Measurements from ENCODE around the gene SAMD4B. TPM values are rescaled to one million over a fixed set of nuclear protein-coding genes. Genes with fewer than 3 reads are reported as not detected.

Gene SAMD4B
- total RNA-seq, 6 experiments from 2014 or later: 23.0 to 45.6 (median 31.6) TPM

- intact Hi-C loops (cut with DNase I): loop anchor here in 1 of 2 donors (10.0 kb wide), 1 partner anchor 106 kb away; the partner anchor contains the start of gene SYCN
- ATAC-seq (no peak), DNase-seq (no peak)
- 69% methylated on average over 6 of the region's 11 CpGs for WGBS (ENCODE audit: insufficient coverage, low coverage, low lambda C conversion rate, missing lambda C conversion rate)
- H3K36me3 ChIP-seq: no peaks in the 10 kb centered on the region
- H3K9me3 ChIP-seq: no peaks in the 10 kb centered on the region
- H3K4me3 ChIP-seq: no peak overlapping the region
- H3K27ac ChIP-seq: no peak overlapping the region
- H3K27me3 ChIP-seq: peaks cover 4 to 12% of the 10 kb centered on the region in 2 donors
- peaks cover 0 to 5% (median 0%) of the 10 kb centered on the region in 4 donors for H3K4me1 ChIP-seq
- TF ChIP-seq POLR2A (IDR thresholded peaks at IDR 0.05) (no peak), CTCF (IDR thresholded peaks at IDR 0.05) (no peak)
These were observed 31.5 kb upstream of the SAMD4B start for GRCh38 chr19:39310558-39311311.

GRCh38 chr19:39314016-39314728, 28.0 kb upstream of the SAMD4B start:
- no peak for DNase-seq
- Histone ChIP-seq H3K27ac (no peak overlapping the region), H3K4me3 (no peak overlapping the region), H3K27me3 (no peaks in the 10 kb centered on the region), H3K9me3 (no peaks in the 10 kb centered on the region), H3K4me1 (no peaks in the 10 kb centered on the region), H3K36me3 (no peaks in the 10 kb centered on the region)
- intact Hi-C loops (cut with DNase I): loop anchor here in 1 of 2 donors (10.0 kb wide), 1 partner anchor 109 kb away; the partner anchor contains the start of gene SYCN
- no peak for ATAC-seq
- WGBS (ENCODE audit: insufficient coverage, low coverage, low lambda C conversion rate, missing lambda C conversion rate): 100% methylated on average over 1 of the region's 64 CpGs
- TF ChIP-seq CTCF (IDR thresholded peaks at IDR 0.05) (no peak), POLR2A (IDR thresholded peaks at IDR 0.05) (no peak)

- H3K4me3 ChIP-seq: no peak overlapping the region
- ATAC-seq (no peak), DNase-seq (no peak)
- intact Hi-C loops (cut with DNase I): loop anchor here in 1 of 2 donors (10.0 kb wide), 1 partner anchor 111 kb away; the partner anchor contains the start of gene SYCN
- 83% methylated on average over 1 of the region's 1 CpG for WGBS (ENCODE audit: insufficient coverage, low coverage, low lambda C conversion rate, missing lambda C conversion rate)
- no peak overlapping the region for H3K27ac ChIP-seq
- H3K27me3 ChIP-seq: no peaks in the 10 kb centered on the region
- no peaks in the 10 kb centered on the region for H3K4me1 ChIP-seq
- H3K36me3 ChIP-seq: no peaks in the 10 kb centered on the region
- TF ChIP-seq POLR2A (IDR thresholded peaks at IDR 0.05): no peak
- no peak for TF ChIP-seq CTCF (IDR thresholded peaks at IDR 0.05)
- no peaks in the 10 kb centered on the region for H3K9me3 ChIP-seq
These were observed 26.3 kb upstream of the SAMD4B start for GRCh38 chr19:39315933-39316332.

- DNase-seq (no peak), ATAC-seq (no peak)
- intact Hi-C loops (cut with DNase I): loop anchor here in 1 of 2 donors (10.0 kb wide), 1 partner anchor 112 kb away; the partner anchor contains the start of gene SYCN
- no peaks in the 10 kb centered on the region for H3K4me1 ChIP-seq
- no peaks in the 10 kb centered on the region for H3K9me3 ChIP-seq
- H3K36me3 ChIP-seq: no peaks in the 10 kb centered on the region
- TF ChIP-seq POLR2A (IDR thresholded peaks at IDR 0.05): no peak
- TF ChIP-seq CTCF (IDR thresholded peaks at IDR 0.05): no peak
- 81% methylated on average over 10 of the region's 12 CpGs for WGBS (ENCODE audit: insufficient coverage, low coverage, low lambda C conversion rate, missing lambda C conversion rate)
- no peak overlapping the region for H3K4me3 ChIP-seq
- no peak overlapping the region for H3K27ac ChIP-seq
- no peaks in the 10 kb centered on the region for H3K27me3 ChIP-seq
These were observed 25.4 kb upstream of the SAMD4B start for GRCh38 chr19:39316627-39317321.
